HEK293 (cell line): ENCODE results near the gene RAD51C.

ENCODE experiments used
- GLIS1 ChIP-seq: fragments of 450-650 bp; formaldehyde crosslinking; IDR thresholded peaks from 2 replicates; pipeline ENCODE4 v1.5.1; 2016; ENCODE audit warnings: missing biosample characterization, missing genetic modification characterization
- IKZF3 ChIP-seq: fragments of 450-650 bp; IDR thresholded peaks from 2 replicates; pipeline ENCODE4 v1.5.0; 2018; ENCODE audit warnings: missing biosample characterization, mild to moderate bottlenecking, missing genetic modification characterization, moderate library complexity
- KLF10 ChIP-seq: fragments of 450-650 bp; IDR thresholded peaks from 2 replicates; pipeline ENCODE4 v1.5.1; 2018; ENCODE audit warnings: missing biosample characterization, mild to moderate bottlenecking, missing genetic modification characterization
- KLF16 ChIP-seq: fragments of 450-650 bp; formaldehyde crosslinking; IDR thresholded peaks from 2 replicates; pipeline ENCODE4 v1.5.1; 2017; ENCODE audit warnings: missing biosample characterization, missing genetic modification characterization
- KLF17 ChIP-seq: fragments of 450-650 bp; formaldehyde crosslinking; IDR thresholded peaks from 2 replicates; pipeline ENCODE4 v1.5.1; 2016; ENCODE audit warnings: missing biosample characterization, missing genetic modification characterization
- SCRT2 ChIP-seq: fragments of 450-650 bp; formaldehyde crosslinking; IDR thresholded peaks from 2 replicates; pipeline ENCODE4 v1.5.1; 2016; ENCODE audit warnings: missing biosample characterization, missing genetic modification characterization
- SP7 ChIP-seq: fragments of 450-650 bp; formaldehyde crosslinking; IDR thresholded peaks from 2 replicates; pipeline ENCODE4 v1.5.1; 2016; ENCODE audit warnings: missing biosample characterization, missing genetic modification characterization
- ZBTB20 ChIP-seq: fragments of 450-650 bp; formaldehyde crosslinking; IDR thresholded peaks from 2 replicates; pipeline ENCODE4 v1.5.1; 2016; ENCODE audit warnings: missing biosample characterization, missing genetic modification characterization
- ZBTB26 ChIP-seq: fragments of 450-650 bp; formaldehyde crosslinking; optimal IDR thresholded peaks from 2 replicates; pipeline ENCODE3; 2016; ENCODE audit warnings: missing biosample characterization, mild to moderate bottlenecking, missing genetic modification characterization
- ZFHX2 ChIP-seq: fragments of 450-650 bp; formaldehyde crosslinking; conservative IDR thresholded peaks from 2 replicates; pipeline ENCODE4 v1.5.1; 2016; ENCODE audit warnings: missing biosample characterization, missing genetic modification characterization
- ZFP37 ChIP-seq: fragments of 450-650 bp; formaldehyde crosslinking; IDR thresholded peaks from 2 replicates; pipeline ENCODE4 v1.5.1; 2016; ENCODE audit warnings: missing biosample characterization, missing genetic modification characterization
- ZIC2 ChIP-seq: fragments of 450-650 bp; formaldehyde crosslinking; IDR thresholded peaks from 2 replicates; pipeline ENCODE4 v1.5.1; 2016; ENCODE audit warnings: missing biosample characterization, missing genetic modification characterization
- ZNF184 ChIP-seq: fragments of 450-650 bp; IDR thresholded peaks from 2 replicates; pipeline ENCODE4 v1.5.1; 2018; ENCODE audit warnings: missing biosample characterization, mild to moderate bottlenecking, missing genetic modification characterization
- ZNF2 ChIP-seq: fragments of 450-650 bp; formaldehyde crosslinking; IDR thresholded peaks from 2 replicates; pipeline ENCODE4 v1.5.1; 2016; ENCODE audit warnings: missing biosample characterization, missing genetic modification characterization
- ZNF24 ChIP-seq: fragments of 450-650 bp; formaldehyde crosslinking; IDR thresholded peaks from 2 replicates; pipeline ENCODE4 v1.5.1; 2016; ENCODE audit warnings: missing biosample characterization, missing genetic modification characterization
- ZNF341 ChIP-seq: fragments of 450-650 bp; formaldehyde crosslinking; IDR thresholded peaks from 2 replicates; pipeline ENCODE4; 2016; ENCODE audit warnings: low read depth, missing biosample characterization, missing genetic modification characterization
- ZNF354C ChIP-seq: fragments of 450-650 bp; formaldehyde crosslinking; IDR thresholded peaks from 2 replicates; pipeline ENCODE4 v1.5.1; 2016; ENCODE audit warnings: missing biosample characterization, missing genetic modification characterization, low read depth, borderline replicate concordance
- ZNF37A ChIP-seq: fragments of 450-650 bp; IDR thresholded peaks from 2 replicates; pipeline ENCODE4 v1.5.1; 2018; ENCODE audit warnings: missing biosample characterization, missing genetic modification characterization
- ZNF391 ChIP-seq: fragments of 450-650 bp; formaldehyde crosslinking; IDR thresholded peaks from 2 replicates; pipeline ENCODE4 v1.5.1; 2016; ENCODE audit warnings: low read depth, missing biosample characterization, missing genetic modification characterization, borderline replicate concordance
- ZNF423 ChIP-seq: fragments of 450-650 bp; formaldehyde crosslinking; IDR thresholded peaks from 2 replicates; pipeline ENCODE4 v1.5.1; 2016; ENCODE audit warnings: missing biosample characterization, missing genetic modification characterization
- ZNF600 ChIP-seq: fragments of 450-650 bp; formaldehyde crosslinking; IDR thresholded peaks from 2 replicates; pipeline ENCODE4 v1.5.1; 2016; ENCODE audit warnings: missing biosample characterization, missing genetic modification characterization
- ZNF843 ChIP-seq: fragments of 450-650 bp; formaldehyde crosslinking; IDR thresholded peaks from 2 replicates; pipeline ENCODE4 v1.5.1; 2016; ENCODE audit warnings: missing biosample characterization, missing genetic modification characterization
- ZSCAN16 ChIP-seq: fragments of 450-650 bp; formaldehyde crosslinking; IDR thresholded peaks from 2 replicates; pipeline ENCODE4 v1.5.1; 2016; ENCODE audit warnings: missing biosample characterization, missing genetic modification characterization
- ZSCAN23 ChIP-seq: fragments of 450-650 bp; formaldehyde crosslinking; IDR thresholded peaks from 2 replicates; pipeline ENCODE4 v1.5.1; 2016; ENCODE audit warnings: missing biosample characterization, missing genetic modification characterization
- TF ChIP-seq, protein P1 (sequence below): fragments of 450-650 bp; formaldehyde crosslinking; IDR thresholded peaks from 2 replicates; pipeline ENCODE4 v1.5.1; 2016; ENCODE audit warnings: missing biosample characterization, missing genetic modification characterization
- TF ChIP-seq, protein P2 (sequence below): fragments of 450-650 bp; formaldehyde crosslinking; IDR thresholded peaks from 2 replicates; pipeline ENCODE4 v1.5.1; 2017; ENCODE audit warnings: missing biosample characterization, missing genetic modification characterization
- TF ChIP-seq, protein P3 (sequence below): fragments of 450-650 bp; formaldehyde crosslinking; IDR thresholded peaks from 2 replicates; pipeline ENCODE4 v1.5.1; 2016; ENCODE audit warnings: missing biosample characterization, missing genetic modification characterization
- TF ChIP-seq, protein P4 (sequence below): fragments of 450-650 bp; formaldehyde crosslinking; IDR thresholded peaks from 2 replicates; pipeline ENCODE4 v1.5.1; 2016; ENCODE audit warnings: missing biosample characterization, missing genetic modification characterization, low read depth

RAD51C gene

DNA sequence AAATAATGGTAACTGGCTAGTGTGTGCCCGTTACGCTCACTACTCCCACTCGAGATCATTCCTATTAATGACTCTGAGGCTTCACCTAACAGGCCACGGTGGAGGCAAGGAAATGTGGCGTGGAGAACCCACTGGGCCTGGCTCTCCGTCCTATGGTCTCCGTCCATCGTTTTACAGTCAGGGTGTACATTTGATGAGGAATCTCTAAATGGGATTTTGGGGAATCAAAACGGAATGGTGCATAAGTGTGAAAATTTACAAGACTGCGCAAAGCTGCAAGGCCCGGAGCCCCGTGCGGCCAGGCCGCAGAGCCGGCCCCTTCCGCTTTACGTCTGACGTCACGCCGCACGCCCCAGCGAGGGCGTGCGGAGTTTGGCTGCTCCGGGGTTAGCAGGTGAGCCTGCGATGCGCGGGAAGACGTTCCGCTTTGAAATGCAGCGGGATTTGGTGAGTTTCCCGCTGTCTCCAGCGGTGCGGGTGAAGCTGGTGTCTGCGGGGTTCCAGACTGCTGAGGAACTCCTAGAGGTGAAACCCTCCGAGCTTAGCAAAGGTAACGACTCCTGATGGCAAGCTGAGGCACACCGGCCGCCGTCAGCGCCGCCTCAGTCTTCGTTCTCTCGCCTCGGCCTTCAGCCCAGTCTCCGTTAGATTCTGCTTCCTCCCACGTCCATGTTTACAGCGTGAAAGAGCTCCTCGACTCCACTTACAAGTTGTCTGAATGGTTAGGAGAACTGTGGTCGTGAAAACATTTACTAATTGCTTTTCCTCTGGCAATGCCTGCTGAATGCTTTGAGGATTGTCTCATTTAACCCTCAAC is at the start of gene RAD51C (continued):
- 0 out of 2 replicates have a peak, but pooled peaks have one; percentile 49 for TF ChIP-seq ZSCAN16 (tag by site-specific recombination)
- no peak for TF ChIP-seq ZNF354C (tag by site-specific recombination)
- TF ChIP-seq ZNF600 (tag by site-specific recombination), result peak; percentile 50; the same call in 1 of the 2 replicates
- TF ChIP-seq, protein P1, sequence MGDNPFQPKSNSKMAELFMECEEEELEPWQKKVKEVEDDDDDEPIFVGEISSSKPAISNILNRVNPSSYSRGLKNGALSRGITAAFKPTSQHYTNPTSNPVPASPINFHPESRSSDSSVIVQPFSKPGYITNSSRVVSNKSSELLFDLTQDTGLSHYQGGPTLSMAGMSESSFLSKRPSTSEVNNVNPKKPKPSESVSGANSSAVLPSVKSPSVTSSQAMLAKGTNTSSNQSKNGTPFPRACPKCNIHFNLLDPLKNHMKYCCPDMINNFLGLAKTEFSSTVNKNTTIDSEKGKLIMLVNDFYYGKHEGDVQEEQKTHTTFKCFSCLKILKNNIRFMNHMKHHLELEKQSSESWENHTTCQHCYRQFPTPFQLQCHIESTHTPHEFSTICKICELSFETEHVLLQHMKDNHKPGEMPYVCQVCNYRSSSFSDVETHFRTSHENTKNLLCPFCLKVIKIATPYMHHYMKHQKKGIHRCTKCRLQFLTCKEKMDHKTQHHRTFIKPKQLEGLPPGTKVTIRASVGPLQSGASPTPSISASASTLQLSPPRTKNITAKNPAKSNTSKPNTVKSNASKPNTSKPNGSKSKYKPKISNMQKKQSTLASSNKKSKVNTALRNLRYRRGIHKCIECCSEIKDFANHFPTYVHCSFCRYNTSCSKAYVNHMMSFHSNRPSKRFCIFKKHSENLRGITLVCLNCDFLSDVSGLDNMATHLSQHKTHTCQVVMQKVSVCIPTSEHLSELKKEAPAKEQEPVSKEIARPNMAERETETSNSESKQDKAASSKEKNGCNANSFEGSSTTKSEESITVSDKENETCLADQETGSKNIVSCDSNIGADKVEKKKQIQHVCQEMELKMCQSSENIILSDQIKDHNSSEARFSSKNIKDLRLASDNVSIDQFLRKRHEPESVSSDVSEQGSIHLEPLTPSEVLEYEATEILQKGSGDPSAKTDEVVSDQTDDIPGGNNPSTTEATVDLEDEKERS (tag by site-specific recombination), result no peak
- peak; percentile 68; the same call in 1 of the 2 replicates for TF ChIP-seq ZSCAN23 (tag by site-specific recombination)
- TF ChIP-seq ZIC2, result peak; percentile 93
- TF ChIP-seq ZFP37 (tag by site-specific recombination), result peak; percentile 84; the same call in 1 of the 2 replicates
- TF ChIP-seq KLF17 (tag by site-specific recombination), result peak; percentile 60
- TF ChIP-seq ZNF2 (tag by site-specific recombination), result peak; percentile 79
- peak; percentile 86 for TF ChIP-seq SP7
- TF ChIP-seq ZBTB20 (tag by site-specific recombination), result peak; percentile 78; the same call in 1 of the 2 replicates
- peak; percentile 60 for TF ChIP-seq ZNF843 (tag by site-specific recombination)
- TF ChIP-seq, protein P2, sequence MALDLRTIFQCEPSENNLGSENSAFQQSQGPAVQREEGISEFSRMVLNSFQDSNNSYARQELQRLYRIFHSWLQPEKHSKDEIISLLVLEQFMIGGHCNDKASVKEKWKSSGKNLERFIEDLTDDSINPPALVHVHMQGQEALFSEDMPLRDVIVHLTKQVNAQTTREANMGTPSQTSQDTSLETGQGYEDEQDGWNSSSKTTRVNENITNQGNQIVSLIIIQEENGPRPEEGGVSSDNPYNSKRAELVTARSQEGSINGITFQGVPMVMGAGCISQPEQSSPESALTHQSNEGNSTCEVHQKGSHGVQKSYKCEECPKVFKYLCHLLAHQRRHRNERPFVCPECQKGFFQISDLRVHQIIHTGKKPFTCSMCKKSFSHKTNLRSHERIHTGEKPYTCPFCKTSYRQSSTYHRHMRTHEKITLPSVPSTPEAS, result 0 out of 2 replicates have a peak, but pooled peaks have one; percentile 18
- TF ChIP-seq ZNF423 (tag by site-specific recombination), result no peak
- TF ChIP-seq, protein P3, sequence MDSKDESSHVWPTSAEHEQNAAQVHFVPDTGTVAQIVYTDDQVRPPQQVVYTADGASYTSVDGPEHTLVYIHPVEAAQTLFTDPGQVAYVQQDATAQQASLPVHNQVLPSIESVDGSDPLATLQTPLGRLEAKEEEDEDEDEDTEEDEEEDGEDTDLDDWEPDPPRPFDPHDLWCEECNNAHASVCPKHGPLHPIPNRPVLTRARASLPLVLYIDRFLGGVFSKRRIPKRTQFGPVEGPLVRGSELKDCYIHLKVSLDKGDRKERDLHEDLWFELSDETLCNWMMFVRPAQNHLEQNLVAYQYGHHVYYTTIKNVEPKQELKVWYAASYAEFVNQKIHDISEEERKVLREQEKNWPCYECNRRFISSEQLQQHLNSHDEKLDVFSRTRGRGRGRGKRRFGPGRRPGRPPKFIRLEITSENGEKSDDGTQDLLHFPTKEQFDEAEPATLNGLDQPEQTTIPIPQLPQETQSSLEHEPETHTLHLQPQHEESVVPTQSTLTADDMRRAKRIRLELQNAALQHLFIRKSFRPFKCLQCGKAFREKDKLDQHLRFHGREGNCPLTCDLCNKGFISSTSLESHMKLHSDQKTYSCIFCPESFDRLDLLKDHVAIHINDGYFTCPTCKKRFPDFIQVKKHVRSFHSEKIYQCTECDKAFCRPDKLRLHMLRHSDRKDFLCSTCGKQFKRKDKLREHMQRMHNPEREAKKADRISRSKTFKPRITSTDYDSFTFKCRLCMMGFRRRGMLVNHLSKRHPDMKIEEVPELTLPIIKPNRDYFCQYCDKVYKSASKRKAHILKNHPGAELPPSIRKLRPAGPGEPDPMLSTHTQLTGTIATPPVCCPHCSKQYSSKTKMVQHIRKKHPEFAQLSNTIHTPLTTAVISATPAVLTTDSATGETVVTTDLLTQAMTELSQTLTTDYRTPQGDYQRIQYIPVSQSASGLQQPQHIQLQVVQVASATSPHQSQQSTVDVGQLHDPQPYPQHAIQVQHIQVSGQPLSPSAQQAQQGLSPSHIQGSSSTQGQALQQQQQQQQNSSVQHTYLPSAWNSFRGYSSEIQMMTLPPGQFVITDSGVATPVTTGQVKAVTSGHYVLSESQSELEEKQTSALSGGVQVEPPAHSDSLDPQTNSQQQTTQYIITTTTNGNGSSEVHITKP (tag by site-specific recombination), result peak; percentile 20
- TF ChIP-seq ZFHX2 (tag by site-specific recombination), result peak; percentile 59; the same call in 1 of the 2 replicates
- TF ChIP-seq ZNF391 (tag by site-specific recombination), result no peak; the same call in 1 of the 2 replicates
- TF ChIP-seq ZNF341 (tag by site-specific recombination), result peak; percentile 74
- no peak for TF ChIP-seq ZNF184 (tag by site-specific recombination)
- TF ChIP-seq IKZF3 (tag by site-specific recombination), result peak; percentile 71
- no peak for TF ChIP-seq ZNF37A (tag by site-specific recombination)
- 0 out of 2 replicates have a peak, but pooled peaks have one; percentile 33 for TF ChIP-seq KLF10 (tag by site-specific recombination)
- TF ChIP-seq, protein P4, sequence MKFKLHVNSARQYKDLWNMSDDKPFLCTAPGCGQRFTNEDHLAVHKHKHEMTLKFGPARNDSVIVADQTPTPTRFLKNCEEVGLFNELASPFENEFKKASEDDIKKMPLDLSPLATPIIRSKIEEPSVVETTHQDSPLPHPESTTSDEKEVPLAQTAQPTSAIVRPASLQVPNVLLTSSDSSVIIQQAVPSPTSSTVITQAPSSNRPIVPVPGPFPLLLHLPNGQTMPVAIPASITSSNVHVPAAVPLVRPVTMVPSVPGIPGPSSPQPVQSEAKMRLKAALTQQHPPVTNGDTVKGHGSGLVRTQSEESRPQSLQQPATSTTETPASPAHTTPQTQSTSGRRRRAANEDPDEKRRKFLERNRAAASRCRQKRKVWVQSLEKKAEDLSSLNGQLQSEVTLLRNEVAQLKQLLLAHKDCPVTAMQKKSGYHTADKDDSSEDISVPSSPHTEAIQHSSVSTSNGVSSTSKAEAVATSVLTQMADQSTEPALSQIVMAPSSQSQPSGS (tag by site-specific recombination), result peak; percentile 94
- peak; percentile 60 for TF ChIP-seq ZBTB26 (tag by site-specific recombination)
- TF ChIP-seq ZNF24 (tag by site-specific recombination), result peak; percentile 73; the same call in 1 of the 2 replicates
- TF ChIP-seq GLIS1, result peak; percentile 61
- peak; percentile 75 for TF ChIP-seq KLF16 (tag by site-specific recombination)
- TF ChIP-seq SCRT2 (tag by site-specific recombination), result peak; percentile 17; the same call in 1 of the 2 replicates
